ENCODE measurements around the gene RAB3B.

Gene RAB3B

DNA sequence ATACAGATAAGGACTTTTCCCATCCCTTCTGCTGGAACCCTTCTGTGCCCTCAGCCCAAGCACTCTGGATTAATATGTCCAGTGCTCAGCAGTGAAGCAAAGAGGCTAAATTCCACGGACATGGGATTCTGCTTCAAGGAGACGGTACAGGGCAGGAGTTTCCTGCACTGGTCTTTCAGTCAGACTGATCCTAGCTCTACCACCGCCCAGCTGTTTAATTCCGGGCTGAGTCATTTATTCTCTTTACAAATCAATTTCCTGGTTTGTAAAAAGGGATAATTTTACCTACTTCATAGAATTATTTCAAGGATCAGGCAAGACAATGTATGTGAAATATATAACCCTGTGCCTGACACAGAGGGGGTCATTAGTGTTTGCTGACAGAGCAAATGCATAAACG, 70.4 kb downstream of the RAB3B start:
- peaks cover 6% of the 10 kb centered on the region for H3K4me1 ChIP-seq (ENCODE audit: control insufficient read depth, insufficient read depth, low read length, poor library complexity, severe bottlenecking)
- no peaks in the 10 kb centered on the region for H3K9me3 ChIP-seq (ENCODE audit: control insufficient read depth, low read length)
- H3K4me3 ChIP-seq (ENCODE audit: extremely low read depth, insufficient read depth, low read length, poor library complexity, severe bottlenecking), result no peak overlapping the region
- H3K27ac ChIP-seq (ENCODE audit: low read depth, low read length, severe bottlenecking), result no peak overlapping the region
- no peaks in the 10 kb centered on the region for H3K36me3 ChIP-seq (ENCODE audit: control insufficient read depth, insufficient read depth, low read length)
- 85 to 90% methylated on average over 1 to 2 of the region's 5 CpGs for WGBS, 2 experiments (ENCODE audit: insufficient coverage in 2 of 2)

DNA sequence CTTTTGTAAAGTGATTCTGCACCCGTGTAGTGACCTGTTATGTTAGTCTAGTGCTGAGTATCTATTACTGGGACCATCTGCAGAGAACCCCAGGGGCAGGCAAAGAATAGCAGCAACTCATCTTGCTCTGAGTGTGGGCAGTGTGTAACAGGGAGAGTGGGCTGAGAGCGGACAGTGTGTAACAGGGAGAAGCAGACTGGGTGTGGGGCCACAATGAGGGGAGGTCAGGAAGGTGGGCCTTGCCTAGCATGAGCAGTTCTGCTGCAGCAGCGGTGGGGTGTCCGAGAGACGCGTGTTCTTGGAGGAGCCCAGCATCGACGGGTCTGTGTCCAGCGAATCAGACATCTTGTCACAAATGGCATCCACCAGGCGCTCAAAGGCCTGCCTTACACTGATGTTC, 70.8 kb downstream of the RAB3B start:
- 94 to 95% methylated on average over 10 of the region's 10 CpGs for WGBS, 2 experiments (ENCODE audit: insufficient coverage in 2 of 2)
- Histone ChIP-seq H3K4me3 (ENCODE audit: extremely low read depth, insufficient read depth, low read length, poor library complexity, severe bottlenecking) (no peak overlapping the region), H3K36me3 (ENCODE audit: control insufficient read depth, insufficient read depth, low read length) (no peaks in the 10 kb centered on the region), H3K4me1 (ENCODE audit: control insufficient read depth, insufficient read depth, low read length, poor library complexity, severe bottlenecking) (peaks cover 6% of the 10 kb centered on the region), H3K9me3 (ENCODE audit: control insufficient read depth, low read length) (no peaks in the 10 kb centered on the region), H3K27ac (ENCODE audit: low read depth, low read length, severe bottlenecking) (peak overlapping the region; percentile 5)

DNA sequence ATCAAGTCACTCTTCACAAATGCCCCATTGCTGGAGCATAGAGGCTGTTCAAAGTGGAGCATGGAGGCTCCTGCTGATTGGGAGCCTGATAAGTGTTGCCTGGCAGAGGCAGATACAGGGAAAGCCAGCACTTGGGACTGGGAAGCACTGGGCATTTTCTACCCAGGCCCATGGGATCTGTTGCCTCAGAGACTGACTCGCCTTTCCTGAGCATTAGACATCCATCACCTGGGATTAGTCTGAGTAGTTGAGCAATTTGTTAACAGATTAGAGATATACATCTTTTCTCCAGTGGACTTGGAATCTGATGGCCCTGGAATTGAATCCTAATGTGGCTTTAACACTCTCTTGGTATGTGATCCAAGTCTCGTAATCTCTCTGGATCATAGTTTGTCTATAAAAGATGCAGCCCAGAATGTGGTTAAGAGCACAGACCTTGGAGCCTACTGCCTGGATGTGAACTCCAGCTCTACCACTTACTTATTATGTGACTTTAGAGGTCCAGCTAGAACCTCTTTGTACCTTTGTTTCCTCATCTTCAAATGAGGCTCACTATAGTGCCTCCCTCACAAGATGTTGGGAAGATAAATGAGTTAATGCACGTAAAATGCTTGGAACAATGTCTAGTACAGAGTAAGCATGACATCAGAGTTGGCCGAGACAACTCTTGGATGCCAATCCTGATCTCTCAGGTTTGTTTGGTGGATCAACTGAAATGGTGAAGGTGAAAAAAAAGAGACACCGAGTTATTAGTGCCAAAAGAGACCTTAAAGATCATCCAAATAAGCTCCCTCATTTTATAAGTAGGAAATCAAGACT, 73.7 kb downstream of the RAB3B start:
- H3K4me1 ChIP-seq (ENCODE audit: control insufficient read depth, insufficient read depth, low read length, poor library complexity, severe bottlenecking), result no peaks in the 10 kb centered on the region
- H3K9me3 ChIP-seq (ENCODE audit: control insufficient read depth, low read length), result no peaks in the 10 kb centered on the region
- WGBS, 2 experiments (ENCODE audit: insufficient coverage in 2 of 2), result 86 to 92% methylated on average over 2 to 4 of the region's 5 CpGs
- no peaks in the 10 kb centered on the region for H3K36me3 ChIP-seq (ENCODE audit: control insufficient read depth, insufficient read depth, low read length)
- no peak overlapping the region for H3K27ac ChIP-seq (ENCODE audit: low read depth, low read length, severe bottlenecking)
- H3K4me3 ChIP-seq (ENCODE audit: extremely low read depth, insufficient read depth, low read length, poor library complexity, severe bottlenecking), result no peak overlapping the region

DNA sequence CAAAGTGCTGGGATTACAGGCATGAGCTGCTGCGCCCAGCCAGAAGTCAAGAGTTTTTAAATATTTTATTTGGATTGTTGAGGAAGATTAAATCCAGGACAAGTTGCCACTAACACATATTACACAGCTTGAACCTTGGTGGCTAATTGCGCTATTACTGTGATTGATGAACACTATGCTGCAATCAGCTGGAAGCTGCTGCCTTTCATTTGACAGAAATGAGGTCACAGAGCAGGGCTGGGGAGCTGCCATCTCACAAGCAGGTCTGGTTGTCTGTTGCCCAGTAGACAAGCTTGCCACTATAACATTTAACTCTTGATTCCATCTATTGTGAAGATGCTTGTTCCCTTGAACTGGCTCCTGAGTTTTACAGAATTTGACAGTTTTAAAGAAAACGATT, 74.5 kb downstream of the RAB3B start:
- 80 to 100% methylated on average over 1 of the region's 3 CpGs for WGBS, 2 experiments (ENCODE audit: insufficient coverage in 2 of 2)
- Histone ChIP-seq H3K36me3 (ENCODE audit: control insufficient read depth, insufficient read depth, low read length) (no peaks in the 10 kb centered on the region), H3K27ac (ENCODE audit: low read depth, low read length, severe bottlenecking) (no peak overlapping the region), H3K9me3 (ENCODE audit: control insufficient read depth, low read length) (no peaks in the 10 kb centered on the region), H3K4me1 (ENCODE audit: control insufficient read depth, insufficient read depth, low read length, poor library complexity, severe bottlenecking) (no peaks in the 10 kb centered on the region), H3K4me3 (ENCODE audit: extremely low read depth, insufficient read depth, low read length, poor library complexity, severe bottlenecking) (no peak overlapping the region)

DNA sequence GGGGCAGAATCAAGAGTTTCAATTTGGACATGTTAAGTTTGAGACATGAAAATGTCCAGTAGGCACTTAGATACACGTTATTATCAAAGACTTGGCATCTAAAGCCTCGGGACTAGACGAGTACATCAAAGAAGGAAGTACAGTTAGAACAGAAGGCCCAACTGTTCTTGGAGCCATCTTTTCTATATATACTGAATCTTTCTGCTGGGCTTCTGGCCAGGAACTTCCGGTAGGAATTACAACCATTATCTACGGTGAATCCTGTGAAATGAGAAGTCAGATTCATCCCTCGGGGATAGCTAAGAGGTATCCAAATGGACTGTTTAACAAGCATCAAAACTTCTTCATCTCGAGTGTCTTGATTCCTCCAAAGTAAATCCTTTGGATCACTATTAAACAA, 77.6 kb downstream of the RAB3B start:
- H3K9me3 ChIP-seq (ENCODE audit: control insufficient read depth, low read length), result no peaks in the 10 kb centered on the region
- H3K36me3 ChIP-seq (ENCODE audit: control insufficient read depth, insufficient read depth, low read length), result no peaks in the 10 kb centered on the region
- no peak overlapping the region for H3K27ac ChIP-seq (ENCODE audit: low read depth, low read length, severe bottlenecking)
- H3K4me1 ChIP-seq (ENCODE audit: control insufficient read depth, insufficient read depth, low read length, poor library complexity, severe bottlenecking), result no peaks in the 10 kb centered on the region
- WGBS, 2 experiments (ENCODE audit: insufficient coverage in 2 of 2), result 97 to 98% methylated on average over 7 of the region's 7 CpGs
- H3K4me3 ChIP-seq (ENCODE audit: extremely low read depth, insufficient read depth, low read length, poor library complexity, severe bottlenecking), result no peak overlapping the region

DNA sequence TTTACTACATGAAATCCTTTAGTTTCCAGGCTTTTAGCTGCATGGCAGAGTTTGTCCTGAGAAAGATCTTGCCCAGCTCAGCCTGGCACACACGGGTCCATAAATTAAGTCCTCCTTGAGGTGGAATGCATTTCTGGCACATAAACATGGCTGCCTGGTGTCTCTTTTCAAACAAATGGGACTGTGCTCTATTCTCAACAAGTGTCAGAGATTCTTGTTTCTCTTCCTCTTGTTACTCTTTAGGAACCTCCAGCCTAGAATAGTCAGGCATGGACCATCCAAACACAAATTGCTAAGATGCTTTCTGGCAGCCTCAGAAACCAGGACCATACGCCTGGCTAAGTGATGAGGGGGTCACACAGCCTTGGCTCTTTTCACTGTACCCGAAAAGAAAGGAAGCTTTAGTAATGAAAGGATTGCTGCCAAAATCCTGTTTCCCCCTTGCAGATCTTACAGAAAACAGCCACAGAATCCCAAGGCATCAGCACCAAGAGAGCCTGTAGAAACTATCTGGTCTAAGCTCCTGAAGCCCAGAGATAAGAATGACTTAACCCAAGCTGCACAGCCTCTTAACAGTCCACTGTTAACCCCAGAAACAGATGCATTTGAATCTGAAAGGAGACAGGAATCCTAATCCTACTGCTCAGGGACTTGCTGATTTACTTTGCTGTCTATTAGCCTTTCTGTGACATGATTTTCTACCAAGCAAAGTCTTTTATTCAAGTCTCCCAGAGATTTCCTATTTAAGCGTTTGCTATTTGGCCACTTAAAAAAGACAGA, 80.1 kb downstream of the RAB3B start:
- Histone ChIP-seq H3K36me3 (ENCODE audit: control insufficient read depth, insufficient read depth, low read length) (no peaks in the 10 kb centered on the region), H3K4me1 (ENCODE audit: control insufficient read depth, insufficient read depth, low read length, poor library complexity, severe bottlenecking) (no peaks in the 10 kb centered on the region), H3K27ac (ENCODE audit: low read depth, low read length, severe bottlenecking) (no peak overlapping the region), H3K4me3 (ENCODE audit: extremely low read depth, insufficient read depth, low read length, poor library complexity, severe bottlenecking) (no peak overlapping the region), H3K9me3 (ENCODE audit: control insufficient read depth, low read length) (no peaks in the 10 kb centered on the region)
- WGBS, 2 experiments (ENCODE audit: insufficient coverage in 2 of 2), result 81 to 85% methylated on average over 1 to 2 of the region's 4 CpGs

DNA sequence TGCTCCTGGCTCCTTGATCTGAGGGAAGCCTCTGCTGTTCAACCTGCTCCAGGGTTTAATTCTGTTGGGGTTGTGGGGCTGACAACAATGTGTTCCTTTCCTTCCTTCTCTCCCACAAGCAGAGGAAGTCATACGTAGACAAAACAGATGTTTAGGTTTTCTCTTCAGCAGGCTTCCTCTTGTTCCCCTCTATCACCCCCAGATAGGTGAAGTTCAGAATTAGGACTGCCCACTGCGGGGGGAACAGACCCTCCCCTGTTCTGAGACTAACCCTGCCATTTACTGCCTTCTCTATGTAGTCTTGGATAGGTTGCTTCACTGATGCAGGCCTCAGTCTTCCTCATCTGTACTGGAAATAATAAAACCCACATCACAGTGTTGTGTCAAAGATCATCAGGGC, 82.0 kb downstream of the RAB3B start:
- 83 to 86% methylated on average over 1 of the region's 2 CpGs for WGBS, 2 experiments (ENCODE audit: insufficient coverage in 2 of 2)
- Histone ChIP-seq H3K36me3 (ENCODE audit: control insufficient read depth, insufficient read depth, low read length) (no peaks in the 10 kb centered on the region), H3K9me3 (ENCODE audit: control insufficient read depth, low read length) (no peaks in the 10 kb centered on the region)

DNA sequence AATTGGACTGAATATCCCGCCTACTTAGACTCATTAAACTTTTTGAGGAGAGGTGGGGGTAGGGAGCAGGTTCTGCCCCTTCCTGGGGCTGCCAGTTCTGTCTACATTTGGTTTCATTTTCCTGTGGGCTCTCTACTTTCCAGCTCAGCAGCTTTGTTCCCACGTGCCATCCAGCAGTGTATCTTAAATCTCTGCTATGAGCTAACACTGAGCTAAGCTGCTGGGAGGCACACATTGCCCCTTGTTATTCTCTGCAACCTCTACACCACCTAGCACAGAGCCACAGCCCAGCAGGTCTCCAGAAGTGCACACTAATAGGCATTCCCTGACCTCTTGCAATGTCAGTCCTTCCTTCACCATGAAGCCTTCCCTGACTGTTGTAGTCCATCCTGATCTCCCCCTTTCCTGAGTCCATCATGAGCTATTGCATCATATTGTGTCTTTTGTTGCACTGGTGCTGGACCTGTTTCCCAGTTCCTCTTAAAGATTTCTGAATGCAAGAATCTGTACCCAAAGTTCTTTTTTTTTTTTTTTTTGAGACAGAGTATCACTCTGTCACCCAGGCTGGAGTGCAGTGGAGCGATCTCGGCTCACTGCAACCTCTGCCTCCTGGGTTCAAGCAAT, 83.3 kb downstream of the RAB3B start:
- Histone ChIP-seq H3K36me3 (ENCODE audit: control insufficient read depth, insufficient read depth, low read length) (no peaks in the 10 kb centered on the region), H3K4me1 (ENCODE audit: control insufficient read depth, insufficient read depth, low read length, poor library complexity, severe bottlenecking) (no peaks in the 10 kb centered on the region), H3K4me3 (ENCODE audit: extremely low read depth, insufficient read depth, low read length, poor library complexity, severe bottlenecking) (no peak overlapping the region), H3K27ac (ENCODE audit: low read depth, low read length, severe bottlenecking) (no peak overlapping the region), H3K9me3 (ENCODE audit: control insufficient read depth, low read length) (no peaks in the 10 kb centered on the region)
- 82 to 93% methylated on average over 1 to 2 of the region's 4 CpGs for WGBS, 2 experiments (ENCODE audit: insufficient coverage in 2 of 2)

More for the DNA sequence above, 82.0 kb downstream of the RAB3B start:
- no peaks in the 10 kb centered on the region for H3K4me1 ChIP-seq (ENCODE audit: control insufficient read depth, insufficient read depth, low read length, poor library complexity, severe bottlenecking)
- H3K27ac ChIP-seq (ENCODE audit: low read depth, low read length, severe bottlenecking), result no peak overlapping the region
- H3K4me3 ChIP-seq (ENCODE audit: extremely low read depth, insufficient read depth, low read length, poor library complexity, severe bottlenecking), result no peak overlapping the region

DNA sequence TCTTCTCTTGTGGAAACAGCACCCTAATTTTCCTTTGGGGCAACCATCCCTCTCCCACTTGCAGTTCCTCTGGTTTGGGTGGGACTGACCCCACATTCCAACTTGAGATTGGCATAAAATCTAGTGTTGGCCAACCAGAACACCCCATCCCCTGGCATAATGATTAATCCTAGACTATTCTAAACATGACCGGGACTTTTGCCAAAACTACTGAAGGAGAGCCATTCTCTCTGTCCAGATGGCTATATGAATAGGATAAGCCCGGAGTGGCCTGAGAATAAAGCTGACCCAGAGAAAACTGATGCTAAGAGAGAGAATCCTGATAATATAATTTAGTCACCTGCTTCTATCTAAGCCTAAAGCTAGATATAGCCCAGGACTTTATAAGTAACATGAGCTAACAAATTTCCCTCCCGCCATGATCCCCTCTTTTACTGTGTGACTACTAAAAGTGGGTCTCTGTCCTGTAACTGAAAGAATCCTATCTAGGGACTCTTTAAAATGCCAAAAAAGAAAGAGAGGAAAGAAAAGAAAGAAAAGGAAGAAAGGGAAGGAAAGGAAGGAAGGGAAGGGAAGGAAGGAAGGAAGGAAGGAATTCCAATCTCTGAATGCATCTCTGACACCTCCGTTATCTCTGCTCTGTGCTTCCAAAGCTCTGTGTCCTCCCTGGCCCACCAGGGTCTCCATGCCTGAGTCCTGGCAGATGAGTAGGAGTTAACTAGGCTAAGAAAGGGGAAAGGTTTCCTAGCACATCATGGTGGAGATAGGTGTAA, 84.0 kb downstream of the RAB3B start:
- Histone ChIP-seq H3K4me3 (ENCODE audit: extremely low read depth, insufficient read depth, low read length, poor library complexity, severe bottlenecking) (no peak overlapping the region), H3K27ac (ENCODE audit: low read depth, low read length, severe bottlenecking) (no peak overlapping the region), H3K4me1 (ENCODE audit: control insufficient read depth, insufficient read depth, low read length, poor library complexity, severe bottlenecking) (no peaks in the 10 kb centered on the region), H3K9me3 (ENCODE audit: control insufficient read depth, low read length) (no peaks in the 10 kb centered on the region), H3K36me3 (ENCODE audit: control insufficient read depth, insufficient read depth, low read length) (no peaks in the 10 kb centered on the region)
- WGBS, 2 experiments (ENCODE audit: insufficient coverage in 2 of 2), result no CpG with 5 or more reads among the region's 4 CpGs

DNA sequence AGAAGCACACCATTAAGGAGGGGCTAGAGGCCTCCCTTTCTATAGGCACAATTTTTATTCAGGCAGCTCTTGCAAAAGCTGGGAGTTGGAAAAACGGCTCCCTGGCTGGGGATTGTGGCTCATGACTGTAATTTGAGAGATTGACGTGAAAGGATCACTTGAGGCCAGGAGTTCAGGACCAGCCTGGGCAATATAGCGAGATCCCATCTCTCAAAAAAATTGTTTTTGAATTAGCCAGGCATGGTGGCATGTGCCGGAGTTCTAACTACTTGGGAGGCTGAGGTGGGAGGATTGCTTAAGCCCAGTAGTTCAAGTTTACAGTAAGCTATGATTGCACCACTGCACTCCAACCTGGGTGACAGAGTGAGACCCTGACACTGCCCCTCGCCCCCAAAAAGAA, 88.0 kb downstream of the RAB3B start:
- H3K9me3 ChIP-seq (ENCODE audit: control insufficient read depth, low read length), result no peaks in the 10 kb centered on the region
- WGBS, 2 experiments (ENCODE audit: insufficient coverage in 2 of 2), result 75 to 89% methylated on average over 4 of the region's 5 CpGs

More for the DNA sequence above, 88.0 kb downstream of the RAB3B start:
- peaks cover 11% of the 10 kb centered on the region for H3K4me1 ChIP-seq (ENCODE audit: control insufficient read depth, insufficient read depth, low read length, poor library complexity, severe bottlenecking)
- H3K27ac ChIP-seq (ENCODE audit: low read depth, low read length, severe bottlenecking), result no peak overlapping the region
- no peak overlapping the region for H3K4me3 ChIP-seq (ENCODE audit: extremely low read depth, insufficient read depth, low read length, poor library complexity, severe bottlenecking)
- no peaks in the 10 kb centered on the region for H3K36me3 ChIP-seq (ENCODE audit: control insufficient read depth, insufficient read depth, low read length)
